GM20000 (cell line): ENCODE results near the gene PNMA8A.

Source experiments
- DNase-seq: peaks from one replicate; pipeline ENCODE4 v3.0.0; 2012; ENCODE audit warnings: low spot score
- TF ChIP-seq, protein P1 (sequence below): IDR thresholded peaks from 2 replicates; pipeline ENCODE4 v1.5.1; 2012; ENCODE audit warnings: mild to moderate bottlenecking, control low read depth; ENCODE audit errors: extremely low read depth, missing control alignments

PNMA8A gene

DNA sequence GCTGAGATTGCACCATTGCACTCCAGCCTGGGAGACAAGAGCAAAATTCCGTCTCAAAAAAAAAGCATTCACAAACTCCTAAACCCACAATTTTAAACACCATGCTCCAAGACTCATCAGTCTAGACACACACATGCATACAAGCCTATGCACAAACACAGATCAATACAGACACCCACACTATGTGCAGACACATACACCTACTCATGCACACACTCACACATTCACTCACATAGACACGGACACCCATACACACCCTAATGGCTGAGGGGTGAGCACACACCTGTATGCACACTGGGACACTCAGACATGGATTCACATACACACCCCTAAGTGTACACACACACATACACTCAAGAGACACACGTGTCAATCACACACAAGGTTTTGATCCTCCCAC is 15.0 kb upstream of the PNMA8A start:
- TF ChIP-seq, protein P1, sequence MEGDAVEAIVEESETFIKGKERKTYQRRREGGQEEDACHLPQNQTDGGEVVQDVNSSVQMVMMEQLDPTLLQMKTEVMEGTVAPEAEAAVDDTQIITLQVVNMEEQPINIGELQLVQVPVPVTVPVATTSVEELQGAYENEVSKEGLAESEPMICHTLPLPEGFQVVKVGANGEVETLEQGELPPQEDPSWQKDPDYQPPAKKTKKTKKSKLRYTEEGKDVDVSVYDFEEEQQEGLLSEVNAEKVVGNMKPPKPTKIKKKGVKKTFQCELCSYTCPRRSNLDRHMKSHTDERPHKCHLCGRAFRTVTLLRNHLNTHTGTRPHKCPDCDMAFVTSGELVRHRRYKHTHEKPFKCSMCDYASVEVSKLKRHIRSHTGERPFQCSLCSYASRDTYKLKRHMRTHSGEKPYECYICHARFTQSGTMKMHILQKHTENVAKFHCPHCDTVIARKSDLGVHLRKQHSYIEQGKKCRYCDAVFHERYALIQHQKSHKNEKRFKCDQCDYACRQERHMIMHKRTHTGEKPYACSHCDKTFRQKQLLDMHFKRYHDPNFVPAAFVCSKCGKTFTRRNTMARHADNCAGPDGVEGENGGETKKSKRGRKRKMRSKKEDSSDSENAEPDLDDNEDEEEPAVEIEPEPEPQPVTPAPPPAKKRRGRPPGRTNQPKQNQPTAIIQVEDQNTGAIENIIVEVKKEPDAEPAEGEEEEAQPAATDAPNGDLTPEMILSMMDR, result no peak
- no peak for DNase-seq

GRCh38 chr19:46484656-46485055 is 13.3 kb upstream of the PNMA8A start:
- DNase-seq, result no peak
- TF ChIP-seq, protein P1, result no peak

DNA sequence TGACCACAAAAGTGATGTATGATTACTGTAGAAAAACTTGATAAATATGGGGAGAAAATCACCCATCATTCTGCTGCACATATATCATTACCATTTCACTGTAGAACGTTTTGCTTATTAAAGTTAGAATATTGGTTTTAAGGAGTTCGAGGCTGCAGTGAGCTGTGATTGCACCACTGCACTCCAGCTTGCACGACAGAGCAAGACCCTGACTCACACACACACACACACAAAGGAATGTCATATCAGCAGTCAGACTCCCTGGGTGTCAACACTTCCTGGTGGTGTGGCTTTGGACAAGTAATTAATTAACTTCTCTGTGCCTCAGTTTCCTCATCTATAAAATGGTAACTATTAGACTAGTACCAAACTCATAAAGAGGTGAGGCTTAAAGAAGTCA is 11.3 kb upstream of the PNMA8A start:
- no peak for DNase-seq
- TF ChIP-seq, protein P1, result no peak

DNA sequence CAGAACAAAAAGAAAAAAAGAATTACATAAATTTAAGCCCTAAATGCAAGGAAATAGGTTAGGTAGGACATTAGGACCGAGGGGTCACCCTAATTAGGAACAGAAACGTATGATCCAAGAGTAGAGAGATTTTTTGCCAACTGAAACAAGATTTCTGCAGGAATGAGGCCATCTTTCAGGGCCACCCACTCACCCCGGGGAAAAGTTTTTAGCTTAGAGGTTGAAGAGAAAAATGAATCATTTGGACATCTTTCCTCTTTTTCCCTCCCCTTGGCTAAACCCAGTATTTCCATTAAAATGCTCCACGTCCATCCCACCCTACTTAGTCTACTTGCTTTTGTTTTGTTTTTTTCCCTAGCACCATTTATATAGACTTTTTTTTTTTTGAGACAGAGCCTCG is 10.6 kb upstream of the PNMA8A start:
- no peak for DNase-seq
- TF ChIP-seq, protein P1, result no peak

DNA sequence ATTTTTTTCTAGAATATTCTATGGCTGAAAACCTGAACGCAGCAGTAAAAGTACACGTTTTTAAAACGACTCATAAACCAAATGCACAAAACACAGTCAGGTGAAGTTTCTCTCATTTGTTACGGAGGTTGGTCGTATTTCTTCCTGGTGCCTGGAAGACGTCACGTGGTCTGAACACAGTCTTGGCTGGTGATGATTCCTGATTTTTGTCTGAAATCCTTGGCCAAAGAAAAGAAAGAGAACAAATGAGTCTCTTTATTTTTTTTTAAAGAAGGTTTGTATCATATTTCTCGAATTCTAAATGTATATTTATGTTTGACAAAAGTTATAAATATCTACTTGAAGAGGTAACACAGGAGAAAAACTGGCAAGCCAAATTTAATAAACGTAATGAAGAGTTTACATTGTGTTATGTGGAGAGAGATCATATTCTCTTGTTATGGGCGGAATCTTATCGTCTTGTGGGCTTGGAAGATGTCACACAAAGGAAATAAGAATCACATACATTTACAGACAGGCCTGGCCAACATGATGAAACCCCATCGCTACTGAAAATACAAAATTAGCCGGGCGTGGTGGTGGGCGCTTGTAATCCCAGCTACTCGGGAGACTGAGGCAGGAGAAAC is 10.0 kb upstream of the PNMA8A start:
- TF ChIP-seq, protein P1, result no peak
- no peak for DNase-seq

DNA sequence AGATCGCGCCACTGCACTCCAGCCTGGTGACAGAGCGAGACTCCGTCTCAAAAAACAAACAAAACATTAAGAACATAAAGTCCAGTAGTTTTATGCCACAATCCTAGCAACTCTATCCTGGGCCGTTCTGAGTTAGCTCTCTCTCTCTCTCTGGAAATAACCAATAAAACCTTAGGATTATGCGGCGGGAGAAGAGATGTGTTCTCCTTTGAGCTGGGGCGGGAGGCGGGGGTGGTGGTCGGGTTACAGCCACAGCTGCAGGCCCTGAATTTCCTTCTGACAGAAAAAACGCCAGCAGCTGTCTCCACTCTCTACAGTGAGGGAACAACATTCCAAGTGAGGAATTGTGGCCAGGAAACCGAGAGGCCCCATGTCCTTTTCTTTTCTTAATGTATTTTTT is 9.1 kb upstream of the PNMA8A start:
- DNase-seq, result no peak
- TF ChIP-seq, protein P1, result no peak

GRCh38 chr19:46478356-46478986 is 7.1 kb upstream of the PNMA8A start:
- TF ChIP-seq, protein P1, result no peak
- no peak for DNase-seq
